Heart right ventricle (tissue), 16 donors: ENCODE data around the gene BCAM. TPM values are rescaled to one million over a fixed set of nuclear protein-coding genes. Genes with fewer than 3 reads are reported as not detected.
A peak's percentile ranks its signal among the peaks of the same experiment; 100 is the strongest.

Experiments
- ATAC-seq, 8 donors: fragments of 200-7000 bp; cut with Tn5 transposase; one replicate each; pipeline ENCODE4 v1.9.1; 2020; ENCODE audit warnings: mild to moderate bottlenecking in 8 of 8, moderate library complexity in 8 of 8, moderate number of reproducible peaks in 1 of 8
- DNase-seq, 2 donors: peaks; one replicate each; pipeline ENCODE4 v3.0.0-alpha.2; 2020
- H3K27ac ChIP-seq, 10 donors: fragments of 200-600 bp; sonication (generic) in 2 of 10; one replicate each; pipeline versions ENCODE4 v1.5.0 to v1.8.0; 2020 to 2022; ENCODE audit warnings: mild to moderate bottlenecking in 3 of 10
- H3K27me3 ChIP-seq, 7 donors: fragments of 200-600 bp; one replicate each; pipeline ENCODE4 v1.8.0; 2021 to 2022; ENCODE audit warnings: mild to moderate bottlenecking in 2 of 7
- H3K36me3 ChIP-seq, 9 donors: fragments of 200-600 bp; sonication (generic) in 1 of 9; one replicate each; pipeline versions ENCODE4 v1.5.0 to v1.8.0; 2020 to 2022; ENCODE audit warnings: mild to moderate bottlenecking in 2 of 9
- H3K4me1 ChIP-seq, 9 donors: fragments of 200-600 bp; sonication (generic) in 1 of 9; one replicate each; pipeline versions ENCODE4 v1.5.0 to v1.8.0; 2020 to 2022; ENCODE audit warnings: mild to moderate bottlenecking in 4 of 9
- H3K4me3 ChIP-seq, 10 donors: fragments of 200-600 bp; sonication (generic) in 2 of 10; one replicate each; pipeline versions ENCODE4 v1.5.0 to v1.8.0; 2020 to 2022; ENCODE audit warnings: mild to moderate bottlenecking in 7 of 10, moderate library complexity in 2 of 10
- H3K9me3 ChIP-seq, 11 donors: fragments of 200-600 bp in 10 of 11; sonication (generic) in 2 of 11; one replicate each; pipeline versions ENCODE4 v1.5.0 to v1.8.0; 2013 to 2022; ENCODE audit warnings: mild to moderate bottlenecking in 2 of 11, control low read depth in 1 of 11, moderate library complexity in 1 of 11
- WGBS, 2 donors: extraction: QIAGEN DNeasy Blood & Tissue Kit; methylation state at CpG; one replicate each; pipeline ENCODE4 v1.1.7; 2013; ENCODE audit warnings: inconsistent platforms in 1 of 2; 5-methylcytosine and 5-hydroxymethylcytosine counted together
- intact Hi-C, 10 donors: fragments of 100-400 bp; cut with DNase I; formaldehyde crosslinking; loops; one replicate each; pipeline versions ENCODE4 v1.11.1 to v1.14.2; 2022
- polyA plus RNA-seq, 2 donors: library from polyadenylated mRNA; stranded (reverse); fragments of 200-250 nt; gene quantifications; one replicate each; pipeline ENCODE4 v1.2.3, GENCODE V29; 2013
- total RNA-seq, 10 donors: library from RNA; stranded (reverse); fragmentation: NEBNext Ultra II Directional in 3 of 10; extraction: Animal tissue kit (Norgen Biotek cat#: 25700) in 3 of 10; gene quantifications; one replicate each; pipeline versions ENCODE4 v1.2.1 to v1.2.4, GENCODE V29; 2021 to 2023
- TF ChIP-seq, protein P1 (sequence below), 9 donors: fragments of 200-600 bp; sonication (generic) in 2 of 9; IDR thresholded peaks; one replicate each; pipeline versions ENCODE4 v1.5.0 to v1.8.0; 2021 to 2022; ENCODE audit warnings: antibody characterized with exemption in 9 of 9, mild to moderate bottlenecking in 5 of 9, moderate library complexity in 1 of 9
- donor health status: Arrhythmogenic right ventricular cardiomyopathy.
- donor health status: ischemic (EF 13 %, LVEDD 7.1; RV severe dilation, severe dysfunction).
- donor health status: healthy with polysubstance abuse.
- donor health status: DM: no; HTN: yes; CAD: no.
- donor health status: DM: no; HTN: no; CAD: no.
- donor health status: ischemic (EF 25% LVEDD 6.9; RV normal size, moderate dysfunction).
- donor health status: ischemic (EF 25% LVEDD 5.7; RV mildly dilated, moderate dysfunction).
- donor health status: healthy.
- donor health status: DM: yes; HTN: yes; CAD: no.
- donor health status: Ischemic cardiomyopathy.
- donor health status: ischemic (EF 35%, LVEDD 5.7; RV mildly dilated, moderate dysfunction).
- donor health status: nonischemic (EF 11% LVEDD 7.7; RV severe dilation, severe dysfunction).
- donor health status: DM: yes; HTN: yes; CAD: no.
- donor health status: PGD.
- donor health status: ischemic (EF 29% LVEDD 5.4; RV normal size, mild dysfunction).
- donor health status: nonischemic (EF 23%, LVEDD 6.1; RV moderate dilation, normal function).

Gene BCAM
- total and polyA plus RNA-seq, 12 donors = 63.2 to 130 (median 92.5) TPM

DNA sequence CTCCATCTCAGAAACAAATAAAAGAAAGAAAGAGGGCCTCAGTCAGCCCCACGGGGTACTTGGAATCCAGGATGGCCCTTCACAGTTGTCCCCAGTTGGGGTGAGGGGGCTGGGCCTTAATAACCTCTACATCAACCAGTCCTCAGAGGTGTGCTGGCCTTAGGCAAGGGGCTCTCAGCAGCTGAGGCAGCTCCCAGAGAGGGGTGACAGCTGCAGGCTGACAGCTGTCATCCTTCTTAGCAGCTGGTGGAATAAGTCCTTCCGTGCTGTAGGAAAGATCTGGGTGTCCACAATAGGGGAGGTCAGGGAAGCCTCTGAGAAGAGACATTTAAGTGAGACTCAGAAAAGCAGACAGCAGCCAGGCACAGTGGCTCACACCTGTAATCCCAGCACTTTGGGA lies 7.4 kb downstream of the BCAM start:
- Histone ChIP-seq H3K27ac (no peak overlapping the region), H3K27me3 (no peaks in the 10 kb centered on the region), H3K4me1 (peaks cover 0 to 37% (median 7%) of the 10 kb centered on the region in 9 donors), H3K9me3 (no peaks in the 10 kb centered on the region), H3K36me3 (peaks cover 0 to 76% (median 11%) of the 10 kb centered on the region in 9 donors), H3K4me3 (no peak overlapping the region)
- DNase-seq (no peak), ATAC-seq (no peak)
- TF ChIP-seq, protein P1, sequence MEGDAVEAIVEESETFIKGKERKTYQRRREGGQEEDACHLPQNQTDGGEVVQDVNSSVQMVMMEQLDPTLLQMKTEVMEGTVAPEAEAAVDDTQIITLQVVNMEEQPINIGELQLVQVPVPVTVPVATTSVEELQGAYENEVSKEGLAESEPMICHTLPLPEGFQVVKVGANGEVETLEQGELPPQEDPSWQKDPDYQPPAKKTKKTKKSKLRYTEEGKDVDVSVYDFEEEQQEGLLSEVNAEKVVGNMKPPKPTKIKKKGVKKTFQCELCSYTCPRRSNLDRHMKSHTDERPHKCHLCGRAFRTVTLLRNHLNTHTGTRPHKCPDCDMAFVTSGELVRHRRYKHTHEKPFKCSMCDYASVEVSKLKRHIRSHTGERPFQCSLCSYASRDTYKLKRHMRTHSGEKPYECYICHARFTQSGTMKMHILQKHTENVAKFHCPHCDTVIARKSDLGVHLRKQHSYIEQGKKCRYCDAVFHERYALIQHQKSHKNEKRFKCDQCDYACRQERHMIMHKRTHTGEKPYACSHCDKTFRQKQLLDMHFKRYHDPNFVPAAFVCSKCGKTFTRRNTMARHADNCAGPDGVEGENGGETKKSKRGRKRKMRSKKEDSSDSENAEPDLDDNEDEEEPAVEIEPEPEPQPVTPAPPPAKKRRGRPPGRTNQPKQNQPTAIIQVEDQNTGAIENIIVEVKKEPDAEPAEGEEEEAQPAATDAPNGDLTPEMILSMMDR (IDR thresholded peaks at IDR 0.05) = no peak
- 67 to 76% methylated on average over 2 of the region's 2 CpGs for WGBS, 2 donors
- intact Hi-C loops = no loop called here

DNA sequence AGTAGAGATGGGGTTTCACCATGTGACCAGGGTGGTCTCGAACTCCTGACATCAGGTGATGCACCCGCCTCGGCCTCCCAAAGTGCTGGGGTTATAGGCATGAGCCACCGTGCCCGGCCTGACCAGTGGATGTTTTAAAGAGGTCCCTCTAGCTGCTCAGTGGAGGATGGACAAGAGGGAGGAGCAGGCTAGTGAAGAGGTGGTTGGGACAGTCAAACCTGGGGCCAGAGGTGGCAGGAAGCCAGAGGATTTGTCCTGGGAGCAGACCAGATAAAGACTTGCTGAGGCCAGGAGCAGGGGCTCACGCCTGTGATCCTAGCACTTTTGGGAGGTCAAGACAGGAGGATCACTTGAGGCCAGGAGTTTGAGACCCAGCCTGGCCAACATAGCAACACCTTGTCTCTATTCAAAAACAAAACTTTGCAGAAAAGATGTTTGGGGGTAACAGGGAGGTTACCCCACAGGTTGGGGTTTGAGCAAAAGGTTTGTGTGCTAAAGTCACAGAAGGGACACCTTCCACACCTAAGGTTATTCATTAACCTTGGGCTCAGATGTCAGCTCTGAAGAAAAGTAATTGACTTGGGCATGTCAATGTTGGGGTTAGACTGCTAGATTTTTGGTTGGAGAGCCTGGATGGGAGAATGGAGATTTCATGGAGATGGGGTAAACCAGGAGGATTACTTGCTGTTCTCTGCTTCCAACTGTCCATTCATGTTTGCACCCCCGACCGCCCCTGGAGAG lies 9.0 kb downstream of the BCAM start:
- Histone ChIP-seq H3K36me3 (peaks cover 0 to 60% (median 8%) of the 10 kb centered on the region in 9 donors), H3K4me1 (peaks cover 0 to 39% (median 18%) of the 10 kb centered on the region in 9 donors), H3K27me3 (no peaks in the 10 kb centered on the region), H3K9me3 (no peaks in the 10 kb centered on the region), H3K4me3 (no peak overlapping the region), H3K27ac (no peak overlapping the region)
- TF ChIP-seq, protein P1 (IDR thresholded peaks at IDR 0.05) = no peak
- 86 to 92% methylated on average over 8 of the region's 8 CpGs for WGBS, 2 donors
- intact Hi-C loops = no loop called here
- DNase-seq (no peak), ATAC-seq (no peak)

DNA sequence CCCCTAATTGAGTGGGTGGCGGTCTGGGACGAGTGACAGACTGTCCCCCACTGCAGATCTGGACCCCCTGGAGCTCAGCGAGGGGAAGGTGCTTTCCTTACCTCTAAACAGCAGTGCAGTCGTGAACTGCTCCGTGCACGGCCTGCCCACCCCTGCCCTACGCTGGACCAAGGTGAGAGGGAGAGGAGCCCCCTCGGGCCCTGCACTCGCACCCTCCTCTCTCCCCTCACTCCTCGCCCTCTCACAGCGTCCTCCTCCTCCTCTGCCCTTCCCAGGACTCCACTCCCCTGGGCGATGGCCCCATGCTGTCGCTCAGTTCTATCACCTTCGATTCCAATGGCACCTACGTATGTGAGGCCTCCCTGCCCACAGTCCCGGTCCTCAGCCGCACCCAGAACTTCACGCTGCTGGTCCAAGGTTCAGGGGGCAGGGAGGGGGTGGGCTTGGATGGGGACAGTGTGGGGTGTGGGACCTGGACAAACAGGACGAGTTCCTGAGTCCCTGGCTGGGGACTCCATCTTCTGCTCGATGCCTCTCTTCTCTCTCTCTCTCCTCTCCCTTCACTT lies 9.6 kb downstream of the BCAM start:
- WGBS, 2 donors = 88 to 91% methylated on average over 20 of the region's 20 CpGs
- H3K27me3 ChIP-seq = no peaks in the 10 kb centered on the region
- H3K4me1 ChIP-seq = peaks cover 0 to 41% (median 22%) of the 10 kb centered on the region in 9 donors
- H3K27ac ChIP-seq = peak overlapping the region in 1 of 10 donors; percentile 6
- ATAC-seq = no peak
- TF ChIP-seq, protein P1 (IDR thresholded peaks at IDR 0.05) = no peak
- intact Hi-C loops = no loop called here
- peaks cover 0 to 54% (median 8%) of the 10 kb centered on the region in 9 donors for H3K36me3 ChIP-seq
- no peak overlapping the region for H3K4me3 ChIP-seq
- no peaks in the 10 kb centered on the region for H3K9me3 ChIP-seq
- DNase-seq = no peak

DNA sequence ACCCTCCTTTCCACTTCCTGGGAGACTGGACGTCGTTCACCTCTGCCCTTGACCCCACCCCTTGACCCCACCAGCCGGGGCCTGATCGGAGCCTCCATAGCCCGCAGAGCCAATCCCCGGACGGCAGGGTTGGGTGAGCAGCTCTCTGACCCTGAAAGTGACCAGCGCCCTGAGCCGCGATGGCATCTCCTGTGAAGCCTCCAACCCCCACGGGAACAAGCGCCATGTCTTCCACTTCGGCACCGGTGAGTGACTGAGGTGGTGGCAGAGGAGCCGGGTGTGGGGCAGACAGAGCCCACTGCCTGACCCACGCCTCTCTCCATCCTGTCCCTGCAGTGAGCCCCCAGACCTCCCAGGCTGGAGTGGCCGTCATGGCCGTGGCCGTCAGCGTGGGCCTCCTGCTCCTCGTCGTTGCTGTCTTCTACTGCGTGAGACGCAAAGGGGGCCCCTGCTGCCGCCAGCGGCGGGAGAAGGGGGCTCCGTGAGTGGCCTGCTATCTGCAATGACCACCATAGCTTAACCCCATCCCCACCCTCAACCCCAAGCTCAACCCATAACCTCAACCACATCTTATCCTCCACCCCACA lies 10.4 kb downstream of the BCAM start:
- no peak overlapping the region for H3K4me3 ChIP-seq
- peaks cover 0 to 39% (median 22%) of the 10 kb centered on the region in 9 donors for H3K4me1 ChIP-seq
- no peaks in the 10 kb centered on the region for H3K9me3 ChIP-seq
- intact Hi-C loops = no loop called here
- H3K27me3 ChIP-seq = no peaks in the 10 kb centered on the region
- ATAC-seq = no peak
- TF ChIP-seq, protein P1 (IDR thresholded peaks at IDR 0.05) = no peak
- peaks cover 0 to 46% (median 4%) of the 10 kb centered on the region in 9 donors for H3K36me3 ChIP-seq
- WGBS, 2 donors = 90 to 91% methylated on average over 28 of the region's 28 CpGs
- peak overlapping the region in 2 of 10 donors; percentile 9 to 26 for H3K27ac ChIP-seq
- DNase-seq = no peak
